HCT116 (cell line): ENCODE results near the gene DYNC2I2.

Experiments used
- CTCF ChIP-seq, 3 experiments: fragments of 200-600 bp in 1 of 3; sonication (generic) in 1 of 3; IDR thresholded peaks in 2 of 3; conservative IDR thresholded peaks in 1 of 3; 2 replicates each; pipeline ENCODE4 v1.5.1; 2012 to 2017; ENCODE audit warnings: low read depth in 2 of 3, low read length in 2 of 3, antibody characterized with exemption in 1 of 3, borderline replicate concordance in 1 of 3, control low read depth in 1 of 3, mild to moderate bottlenecking in 1 of 3, mixed read lengths in 1 of 3, mixed run types in 1 of 3, moderate library complexity in 1 of 3; ENCODE audit not compliant: insufficient read depth in 1 of 3
- EZH2 ChIP-seq: fragments of 200-600 bp; sonication (generic); IDR thresholded peaks from 2 replicates; pipeline ENCODE4 v1.6.1; 2017; ENCODE audit warnings: antibody characterized with exemption, mixed run types
- FOSL1 ChIP-seq: IDR thresholded peaks from 2 replicates; pipeline ENCODE4 v1.6.1; 2012; ENCODE audit warnings: low read depth
- MAX ChIP-seq: IDR thresholded peaks from 2 replicates; pipeline ENCODE4 v1.6.1; 2012
- ZBTB33 ChIP-seq: IDR thresholded peaks from 2 replicates; pipeline ENCODE4 v1.6.1; 2011; ENCODE audit warnings: mild to moderate bottlenecking, low read length, moderate library complexity; ENCODE audit not compliant: insufficient replicate concordance; ENCODE audit errors: extremely low read depth
- ZFX ChIP-seq: fragments of 450-650 bp; IDR thresholded peaks from 2 replicates; pipeline ENCODE4 v1.6.1; 2017
- ZNF274 ChIP-seq: fragments of 200-500 bp; sonication (Bioruptor generic); IDR thresholded peaks from 2 replicates; pipeline ENCODE4 v1.6.1; 2014; ENCODE audit warnings: mild to moderate bottlenecking, low read depth, low read length, inconsistent platforms

GRCh38 chr9:128677794-128678193, 21.1 kb upstream of the DYNC2I2 start:
- no peak for TF ChIP-seq CTCF (IDR thresholded peaks at IDR 0.05 in 2 of 3, conservative IDR thresholded peaks at IDR 0.05 in 1 of 3; ENCODE audit: borderline replicate concordance in 1 of 3, insufficient read depth in 1 of 3, low read depth in 2 of 3, low read length in 2 of 3)
- no peak for TF ChIP-seq ZNF274
- TF ChIP-seq FOSL1, result no peak
- no peak for TF ChIP-seq ZBTB33
- TF ChIP-seq ZFX, result no peak
- no peak for TF ChIP-seq EZH2
- TF ChIP-seq MAX, result no peak
